OCI-LY7 (cell line): ENCODE results near the gene TGFBR3. TPM values are rescaled to one million over a fixed set of nuclear protein-coding genes. Genes with fewer than 3 reads are reported as not detected.

ENCODE experiments used
- BruUV-seq: library from RNA; stranded (reverse); fragments of 400-500 nt; replicated peaks from 2 replicates; lab custom pipeline; 2021; lab: Mats Ljungman, UMichigan
- CTCF ChIA-PET: fragments of 300-600 bp; sonication (Branson Sonifier 250); formaldehyde crosslinking; loops from one replicate; lab custom pipeline; 2022; ENCODE audit warnings: antibody characterized with exemption; ENCODE audit not compliant: unreplicated experiment; lab: Charles Lee
- POLR2A ChIA-PET: fragments of 300-600 bp; sonication (Branson Sonifier 250); formaldehyde crosslinking; loops from one replicate; lab custom pipeline; 2022; ENCODE audit warnings: antibody characterized with exemption; lab: Charles Lee
- DNase-seq: peaks from one replicate; pipeline ENCODE4 v3.0.0-alpha.2; 2015; ENCODE audit warnings: low spot score
- H2AFZ ChIP-seq: fragments of 200-600 bp; sonication (generic), shearing (Covaris generic); 2 replicates; pipeline ENCODE4 v1.6.1; 2014; ENCODE audit warnings: mild to moderate bottlenecking, antibody characterized with exemption, low read length, moderate library complexity
- H3K27ac ChIP-seq: fragments of 200-600 bp; sonication (generic); 2 replicates; pipeline ENCODE4 v1.5.1; 2014; ENCODE audit warnings: mixed run types, low read depth, mild to moderate bottlenecking, moderate library complexity, low read length, inconsistent platforms; ENCODE audit not compliant: poor library complexity, severe bottlenecking
- H3K36me3 ChIP-seq: fragments of 200-600 bp; sonication (generic); 2 replicates; pipeline ENCODE4 v1.6.1; 2014; ENCODE audit warnings: mild to moderate bottlenecking, antibody characterized with exemption, low read length, moderate library complexity, mixed read lengths; ENCODE audit not compliant: insufficient read depth
- H3K4me1 ChIP-seq: fragments of 200-600 bp; sonication (generic); 2 replicates; pipeline ENCODE4 v1.5.1; 2014; ENCODE audit warnings: mild to moderate bottlenecking, low read length; ENCODE audit not compliant: insufficient read depth, poor library complexity, severe bottlenecking
- H3K4me2 ChIP-seq: fragments of 200-600 bp; sonication (generic); 2 replicates; pipeline ENCODE4 v1.6.1; 2014; ENCODE audit warnings: mild to moderate bottlenecking, low read length
- H3K4me3 ChIP-seq: fragments of 200-600 bp; sonication (generic); 2 replicates; pipeline ENCODE4 v1.5.1; 2014; ENCODE audit warnings: mild to moderate bottlenecking, low read depth, low read length; ENCODE audit not compliant: poor library complexity, severe bottlenecking
- H3K79me2 ChIP-seq: fragments of 200-600 bp; sonication (generic); 2 replicates; pipeline ENCODE4 v1.6.1; 2016; ENCODE audit warnings: low read depth, mild to moderate bottlenecking, low read length, moderate library complexity, mixed read lengths; ENCODE audit not compliant: insufficient read depth
- H3K9me2 ChIP-seq: fragments of 200-600 bp; sonication (generic); 2 replicates; pipeline ENCODE4 v1.6.1; 2016; ENCODE audit warnings: mild to moderate bottlenecking, low read length, mixed read lengths; ENCODE audit not compliant: insufficient read depth
- H3K9me3 ChIP-seq: fragments of 200-600 bp; sonication (generic); 2 replicates; pipeline ENCODE4 v1.6.1; 2014; ENCODE audit warnings: mild to moderate bottlenecking, mixed run types, low read length, mixed read lengths
- H4K20me1 ChIP-seq: fragments of 200-600 bp; sonication (generic); 2 replicates; pipeline ENCODE4 v1.6.1; 2014; ENCODE audit warnings: mild to moderate bottlenecking, antibody characterized with exemption, low read length, moderate library complexity, mixed read lengths; ENCODE audit not compliant: insufficient read depth
- EZH2phosphoT487 ChIP-seq: fragments of 200-600 bp; sonication (generic); IDR thresholded peaks from 2 replicates; pipeline ENCODE4 v1.6.1; 2018; ENCODE audit warnings: low read depth, borderline replicate concordance, mild to moderate bottlenecking, mixed run types, antibody characterized with exemption, low read length, moderate library complexity, mixed read lengths
- intact Hi-C: fragments of 100-400 bp; cut with micrococcal nuclease; formaldehyde crosslinking; loops from one replicate; pipeline ENCODE4 v1.10.0; 2022; ENCODE audit not compliant: unreplicated experiment
- total RNA-seq, 2 experiments: library from RNA; depleted of rRNA in 1 of 2; stranded (reverse); fragments of >200 nt in 1 of 2; shearing (Covaris generic) in 1 of 2; gene quantifications; 2 replicates each; pipeline ENCODE4 v1.2.3, GENCODE V29; 2014 to 2022
- TF ChIP-seq, protein P1 (sequence below): fragments of 200-600 bp; sonication (generic); conservative IDR thresholded peaks from 2 replicates; pipeline ENCODE4 v1.5.1; 2014; ENCODE audit warnings: mild to moderate bottlenecking, antibody characterized with exemption, low read length, moderate library complexity, mixed read lengths

The TGFBR3 gene
- total RNA-seq, 2 experiments from 2014 or later = not detected

DNA sequence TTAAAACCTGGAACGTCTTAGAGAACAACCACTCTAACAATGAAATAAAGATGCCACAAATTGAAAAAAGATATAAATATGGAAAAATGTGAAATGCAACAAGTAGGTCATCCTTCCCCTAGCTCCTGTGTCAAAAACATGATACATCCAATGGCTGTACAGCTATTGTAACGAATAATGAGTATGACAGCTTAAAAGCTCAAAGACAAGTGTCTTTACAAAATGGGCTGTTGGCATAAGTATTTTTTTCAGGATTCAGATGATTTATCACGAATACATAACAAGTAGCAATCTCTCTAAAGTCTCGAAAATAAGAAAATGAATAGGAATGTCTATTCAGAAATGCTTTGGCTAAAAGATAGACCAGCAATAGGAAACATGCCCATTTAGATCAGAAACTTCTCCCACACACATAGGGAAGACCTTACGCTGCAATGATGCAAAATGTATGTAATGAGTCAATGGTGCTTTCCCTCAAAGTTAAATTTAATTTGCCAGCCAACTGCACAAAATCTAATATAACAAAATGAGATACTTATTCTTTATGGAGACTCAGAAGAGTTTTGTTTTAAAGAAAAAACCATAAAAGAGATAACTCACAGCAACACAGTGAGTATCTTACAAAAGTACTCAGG lies 8.3 kb downstream of the TGFBR3 start:
- no peak overlapping the region for H2AFZ ChIP-seq
- no peaks in the 10 kb centered on the region for H3K79me2 ChIP-seq
- H3K4me3 ChIP-seq = no peak overlapping the region
- intact Hi-C loops = no loop called here
- H4K20me1 ChIP-seq = no peaks in the 10 kb centered on the region
- H3K27ac ChIP-seq = no peak overlapping the region
- DNase-seq = no peak
- no peaks in the 10 kb centered on the region for H3K36me3 ChIP-seq
- no peak overlapping the region for H3K4me2 ChIP-seq
- TF ChIP-seq EZH2phosphoT487 = no peak
- TF ChIP-seq, protein P1, sequence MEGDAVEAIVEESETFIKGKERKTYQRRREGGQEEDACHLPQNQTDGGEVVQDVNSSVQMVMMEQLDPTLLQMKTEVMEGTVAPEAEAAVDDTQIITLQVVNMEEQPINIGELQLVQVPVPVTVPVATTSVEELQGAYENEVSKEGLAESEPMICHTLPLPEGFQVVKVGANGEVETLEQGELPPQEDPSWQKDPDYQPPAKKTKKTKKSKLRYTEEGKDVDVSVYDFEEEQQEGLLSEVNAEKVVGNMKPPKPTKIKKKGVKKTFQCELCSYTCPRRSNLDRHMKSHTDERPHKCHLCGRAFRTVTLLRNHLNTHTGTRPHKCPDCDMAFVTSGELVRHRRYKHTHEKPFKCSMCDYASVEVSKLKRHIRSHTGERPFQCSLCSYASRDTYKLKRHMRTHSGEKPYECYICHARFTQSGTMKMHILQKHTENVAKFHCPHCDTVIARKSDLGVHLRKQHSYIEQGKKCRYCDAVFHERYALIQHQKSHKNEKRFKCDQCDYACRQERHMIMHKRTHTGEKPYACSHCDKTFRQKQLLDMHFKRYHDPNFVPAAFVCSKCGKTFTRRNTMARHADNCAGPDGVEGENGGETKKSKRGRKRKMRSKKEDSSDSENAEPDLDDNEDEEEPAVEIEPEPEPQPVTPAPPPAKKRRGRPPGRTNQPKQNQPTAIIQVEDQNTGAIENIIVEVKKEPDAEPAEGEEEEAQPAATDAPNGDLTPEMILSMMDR = no peak
- no peaks in the 10 kb centered on the region for H3K9me3 ChIP-seq
- no TSS peak for BruUV-seq
- CTCF ChIA-PET = no interaction called here
- POLR2A ChIA-PET = interaction anchor here (0.7 kb wide), 1 partner anchor 176 kb away, joined by 3 read pairs; no protein-coding TSS in a partner anchor
- H3K9me2 ChIP-seq = no peaks in the 10 kb centered on the region
- H3K4me1 ChIP-seq = no peaks in the 10 kb centered on the region

DNA sequence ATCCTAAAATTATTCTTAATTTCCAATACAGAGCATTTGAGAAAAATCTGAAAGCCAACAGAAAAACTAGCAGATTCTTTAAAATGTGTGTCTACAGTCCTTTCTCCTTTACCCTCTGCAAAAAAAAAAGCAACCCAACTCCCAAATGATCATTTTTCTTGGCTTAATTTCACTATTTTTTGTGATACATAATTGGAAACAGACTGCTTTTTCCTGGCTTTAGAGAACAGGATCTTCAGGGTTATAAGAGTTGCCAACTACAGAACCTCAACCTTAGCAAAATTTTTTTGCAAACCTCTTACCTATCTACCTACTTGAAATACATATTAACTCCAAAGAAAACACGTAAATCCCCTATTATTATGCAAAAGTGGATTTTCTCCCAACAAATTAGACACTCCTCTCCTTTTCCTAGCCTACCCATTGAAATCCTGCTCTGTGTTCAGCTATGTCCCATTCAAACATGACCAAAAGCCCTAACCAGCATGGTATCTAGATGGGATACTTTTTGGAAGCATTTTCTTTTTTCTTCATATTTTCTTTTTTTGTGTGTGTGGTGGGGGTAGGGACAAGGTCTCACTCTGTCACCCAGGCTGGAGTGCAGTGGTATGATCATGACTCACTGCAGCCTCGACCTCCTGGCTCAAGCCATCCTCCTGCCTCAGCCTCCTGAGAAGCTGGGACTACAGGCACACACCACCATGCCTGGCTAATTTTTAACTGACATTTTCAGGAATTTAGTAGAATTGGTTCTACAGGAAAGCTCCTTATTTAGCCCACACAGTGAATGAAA lies 9.0 kb downstream of the TGFBR3 start:
- no peak for DNase-seq
- TF ChIP-seq EZH2phosphoT487 = no peak
- TF ChIP-seq, protein P1 = no peak
- ChIA-PET POLR2A (interaction anchor here (0.7 kb wide), 1 partner anchor 176 kb away, joined by 3 read pairs; no protein-coding TSS in a partner anchor), CTCF (no interaction called here)
- BruUV-seq = no TSS peak
- Histone ChIP-seq H3K27ac (no peak overlapping the region), H3K36me3 (no peaks in the 10 kb centered on the region), H4K20me1 (no peaks in the 10 kb centered on the region), H3K4me3 (no peak overlapping the region), H3K9me2 (no peaks in the 10 kb centered on the region), H3K4me2 (no peak overlapping the region), H3K9me3 (no peaks in the 10 kb centered on the region), H2AFZ (no peak overlapping the region), H3K4me1 (no peaks in the 10 kb centered on the region), H3K79me2 (no peaks in the 10 kb centered on the region)
- intact Hi-C loops = no loop called here

DNA sequence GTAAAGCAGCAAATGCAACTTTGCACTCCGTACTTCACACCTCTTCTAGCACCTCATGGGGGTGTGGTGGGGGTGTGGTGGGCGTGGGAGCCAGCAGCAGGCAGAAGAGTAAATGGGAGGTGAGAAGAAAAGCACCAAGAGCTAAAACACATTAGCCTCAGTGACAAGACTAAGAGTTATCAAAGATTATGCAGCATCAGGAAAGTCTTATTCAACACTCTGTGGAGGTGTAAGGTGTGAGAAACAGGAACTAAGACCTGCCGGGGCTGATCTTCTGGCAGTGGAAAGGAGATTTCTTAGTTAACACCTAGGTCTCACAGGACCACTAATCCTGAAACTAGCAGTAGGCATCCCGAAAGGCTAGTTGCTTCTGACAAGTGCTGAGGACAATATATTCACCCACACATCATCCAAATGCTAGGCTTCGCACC lies 9.9 kb downstream of the TGFBR3 start:
- intact Hi-C loops = no loop called here
- Histone ChIP-seq H3K4me1 (no peaks in the 10 kb centered on the region), H3K27ac (no peak overlapping the region), H3K9me2 (no peaks in the 10 kb centered on the region), H4K20me1 (no peaks in the 10 kb centered on the region), H3K36me3 (no peaks in the 10 kb centered on the region), H3K4me2 (no peak overlapping the region), H3K4me3 (no peak overlapping the region), H3K79me2 (no peaks in the 10 kb centered on the region), H2AFZ (no peak overlapping the region), H3K9me3 (no peaks in the 10 kb centered on the region)
- ChIA-PET CTCF (no interaction called here), POLR2A (no interaction called here)
- TF ChIP-seq EZH2phosphoT487 = no peak
- TF ChIP-seq, protein P1 = no peak
- BruUV-seq = no TSS peak
- no peak for DNase-seq
